Measurements from ENCODE around the gene TAPBP.

DNA sequence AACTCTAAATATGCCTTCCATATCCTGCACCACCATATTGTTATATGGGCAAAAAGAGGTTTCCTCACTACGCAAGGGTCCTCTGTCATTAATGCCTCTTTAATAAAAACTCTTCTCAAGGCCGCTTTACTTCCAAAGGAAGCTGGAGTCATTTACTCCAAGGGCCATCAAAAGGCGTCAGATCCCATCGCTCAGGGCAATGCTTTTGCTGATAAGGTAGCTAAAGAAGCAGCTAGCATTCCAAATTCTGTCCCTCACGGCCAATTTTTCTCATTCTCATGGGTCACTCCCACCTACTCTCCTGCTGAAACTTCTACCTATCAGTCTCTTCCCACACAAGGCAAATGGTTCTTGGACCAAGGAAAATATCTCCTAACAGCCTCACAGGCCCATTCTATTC lies 33.9 kb upstream of the TAPBP start:
- TF ChIP-seq, protein P1, sequence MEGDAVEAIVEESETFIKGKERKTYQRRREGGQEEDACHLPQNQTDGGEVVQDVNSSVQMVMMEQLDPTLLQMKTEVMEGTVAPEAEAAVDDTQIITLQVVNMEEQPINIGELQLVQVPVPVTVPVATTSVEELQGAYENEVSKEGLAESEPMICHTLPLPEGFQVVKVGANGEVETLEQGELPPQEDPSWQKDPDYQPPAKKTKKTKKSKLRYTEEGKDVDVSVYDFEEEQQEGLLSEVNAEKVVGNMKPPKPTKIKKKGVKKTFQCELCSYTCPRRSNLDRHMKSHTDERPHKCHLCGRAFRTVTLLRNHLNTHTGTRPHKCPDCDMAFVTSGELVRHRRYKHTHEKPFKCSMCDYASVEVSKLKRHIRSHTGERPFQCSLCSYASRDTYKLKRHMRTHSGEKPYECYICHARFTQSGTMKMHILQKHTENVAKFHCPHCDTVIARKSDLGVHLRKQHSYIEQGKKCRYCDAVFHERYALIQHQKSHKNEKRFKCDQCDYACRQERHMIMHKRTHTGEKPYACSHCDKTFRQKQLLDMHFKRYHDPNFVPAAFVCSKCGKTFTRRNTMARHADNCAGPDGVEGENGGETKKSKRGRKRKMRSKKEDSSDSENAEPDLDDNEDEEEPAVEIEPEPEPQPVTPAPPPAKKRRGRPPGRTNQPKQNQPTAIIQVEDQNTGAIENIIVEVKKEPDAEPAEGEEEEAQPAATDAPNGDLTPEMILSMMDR (IDR thresholded peaks at IDR 0.05) = no peak
- TF ChIP-seq EZH2 (IDR thresholded peaks at IDR 0.05) = no peak

Data from neural progenitor cell (in vitro differentiated cells).